ENCODE results near the gene GRPEL2.

GRPEL2 gene

GRCh38 chr5:149345147-149345891 is at the start of gene GRPEL2:
Gene GRPEL2, plus strand, starts transcription at chr5:149345499. Its CDS starts 41 bp downstream, at chr5:149345540.
- H3K4me1 ChIP-seq (ENCODE audit: control insufficient read depth, insufficient read depth, low read length) = no peaks in the 10 kb centered on the region
- H3K4me3 ChIP-seq (ENCODE audit: low read depth, low read length) = peak within 1 kb of the TSS; percentile 94
- H3K27ac ChIP-seq (ENCODE audit: extremely low read depth, low read depth, low read length) = peak within 1 kb of the TSS; percentile 67
- CTCF ChIA-PET = interaction anchor here (0.8 to 1.8 kb wide), 9 partner anchors 12 to 37 kb away, joined by 3 to 6 read pairs (median 4); partner anchors contain the start of gene PCYOX1L
- POLR2A ChIA-PET = interaction anchor here (0.5 to 4.9 kb wide), 15 partner anchors 11 to 216 kb away, joined by 3 to 77 read pairs (median 4); partner anchors contain the start of genes CSNK1A1 and PCYOX1L
- H3K9me3 ChIP-seq (ENCODE audit: control insufficient read depth, insufficient read depth, low read depth, low read length) = no peaks in the 10 kb centered on the region
- H3K36me3 ChIP-seq (ENCODE audit: control insufficient read depth in 2 of 2, insufficient read depth in 1 of 2, low read length in 2 of 2) = peaks cover 25 to 38% of the 10 kb centered on the region in 2 experiments
- no peak for TF ChIP-seq ZNF416 (tag by site-specific recombination; IDR thresholded peaks at IDR 0.05)
- TF ChIP-seq REST (tag by site-specific recombination; IDR thresholded peaks at IDR 0.05) = peak; percentile 35; the same call in 1 of the 2 replicates
- TF ChIP-seq PRDM6 (tag by site-specific recombination; IDR thresholded peaks at IDR 0.05) = no peak
- no peak; the same call in 1 of the 2 replicates for TF ChIP-seq ZNF366 (tag by site-specific recombination; conservative IDR thresholded peaks at IDR 0.05)
- TF ChIP-seq ZNF248 (tag by site-specific recombination; IDR thresholded peaks at IDR 0.05) = no peak
- no peak for TF ChIP-seq ZNF513 (tag by site-specific recombination; IDR thresholded peaks at IDR 0.05)
- TF ChIP-seq HOXC10 (CRISPR knock-in tag; IDR thresholded peaks at IDR 0.05) = no peak
- TF ChIP-seq ZNF561 (tag by site-specific recombination; IDR thresholded peaks at IDR 0.05; ENCODE audit: borderline replicate concordance) = peak; percentile 77; the same call in 1 of the 2 replicates
- peak; percentile 19 for TF ChIP-seq OVOL3 (tag by site-specific recombination; IDR thresholded peaks at IDR 0.05)
- no peak for TF ChIP-seq ZBTB6 (tag by site-specific recombination; IDR thresholded peaks at IDR 0.05)
- TF ChIP-seq ZNF10 (tag by site-specific recombination; IDR thresholded peaks at IDR 0.05) = no peak
- peak; percentile 88 for TF ChIP-seq ZNF121 (tag by site-specific recombination; IDR thresholded peaks at IDR 0.05)
- no peak for TF ChIP-seq PRDM10 (tag by site-specific recombination; IDR thresholded peaks at IDR 0.05)
- TF ChIP-seq SP2 (tag by site-specific recombination; IDR thresholded peaks at IDR 0.05) = peak; percentile 96
- peak; percentile 33; the same call in 1 of the 2 replicates for TF ChIP-seq ZNF398 (tag by site-specific recombination; IDR thresholded peaks at IDR 0.05)
- TF ChIP-seq ZFP69B (tag by site-specific recombination; IDR thresholded peaks at IDR 0.05) = peak; percentile 54; the same call in 1 of the 2 replicates
- TF ChIP-seq KLF1 (tag by site-specific recombination; IDR thresholded peaks at IDR 0.05) = peak; percentile 53
- peak; percentile 70 for TF ChIP-seq SP3 (tag by site-specific recombination; IDR thresholded peaks at IDR 0.05)
- TF ChIP-seq ZNF843 (tag by site-specific recombination; IDR thresholded peaks at IDR 0.05) = peak; percentile 58
- no peak for TF ChIP-seq GFI1B (tag by site-specific recombination; IDR thresholded peaks at IDR 0.05)
- TF ChIP-seq SCRT2 (tag by site-specific recombination; IDR thresholded peaks at IDR 0.05) = peak; percentile 37
- no peak for TF ChIP-seq ZNF776 (tag by site-specific recombination; IDR thresholded peaks at IDR 0.05; ENCODE audit: borderline replicate concordance)
- no peak for TF ChIP-seq ZNF423 (tag by site-specific recombination; IDR thresholded peaks at IDR 0.05)
- peak; percentile 95; the same call in 1 of the 2 replicates for TF ChIP-seq ZNF391 (tag by site-specific recombination; IDR thresholded peaks at IDR 0.05; ENCODE audit: borderline replicate concordance, low read depth)
